ENCODE data around the gene UQCC2. TPM values are rescaled to one million over a fixed set of nuclear protein-coding genes. Genes with fewer than 3 reads are reported as not detected.
A peak's percentile ranks its signal among the peaks of the same experiment; 100 is the strongest.

Gene UQCC2
- total and polyA plus RNA-seq, 2 of the 8 experiments (the other 6 are each of a cell fraction or from before 2014, with no cell fraction given), result 52.1 to 104 TPM

GRCh38 chr6:33700391-33701050, 11.0 kb downstream of the UQCC2 start (continued):
- TF ChIP-seq SRF (IDR thresholded peaks at IDR 0.05; ENCODE audit: low read depth, low read length), result no peak
- TF ChIP-seq CTCF (IDR thresholded peaks at IDR 0.05; ENCODE audit: control extremely low read depth in 1 of 3, insufficient read depth in 1 of 3, low read depth in 1 of 3, low read length in 3 of 3), result peak in 2 of 3 experiments; percentile 92 to 98; a peak in 3 of 4 replicates
- TF ChIP-seq JUN (IDR thresholded peaks at IDR 0.05; ENCODE audit: low read depth, low read length), result no peak
- 0 out of 2 replicates have a peak, but pooled peaks have one; percentile 17 for TF ChIP-seq MAX (IDR thresholded peaks at IDR 0.05)
- no peak for TF ChIP-seq SIX5 (IDR thresholded peaks at IDR 0.05; ENCODE audit: low read depth, low read length)
- no peak for TF ChIP-seq CBX8 (IDR thresholded peaks at IDR 0.05; ENCODE audit: borderline replicate concordance, low read depth, low read length)
